ENCODE measurements around the gene OSBPL10. TPM values are rescaled to one million over a fixed set of nuclear protein-coding genes. Genes with fewer than 3 reads are reported as not detected.

Gene OSBPL10
- total RNA-seq, 1 donor = 29.0 TPM

GRCh38 chr3:31762888-31763351 lies 218.1 kb downstream of the OSBPL10 start:
- no peaks in the 10 kb centered on the region for H4K20me1 ChIP-seq (ENCODE audit: insufficient read depth, low read length)
- no peaks in the 10 kb centered on the region for H3K27me3 ChIP-seq (ENCODE audit: insufficient read depth, low read length)
- H3K9me3 ChIP-seq (ENCODE audit: low read depth, low read length) = no peaks in the 10 kb centered on the region
- H3K4me3 ChIP-seq (ENCODE audit: insufficient read depth, low read length) = no peak overlapping the region
- H3K4me2 ChIP-seq (ENCODE audit: insufficient read depth, low read length) = no peak overlapping the region
- no peak for TF ChIP-seq CTCF (IDR thresholded peaks at IDR 0.05; ENCODE audit: extremely low read depth, low read depth, low read length)
- no peaks in the 10 kb centered on the region for H3K4me1 ChIP-seq (ENCODE audit: insufficient read depth, low read length)
- no peaks in the 10 kb centered on the region for H3K79me2 ChIP-seq (ENCODE audit: insufficient read depth, low read length)
- no peak for DNase-seq (ENCODE audit: insufficient read length, low spot score, missing footprints)
- no peak overlapping the region for H2AFZ ChIP-seq (ENCODE audit: low read length)
- H3K36me3 ChIP-seq (ENCODE audit: insufficient read depth, low read length) = no peaks in the 10 kb centered on the region
- H3K27ac ChIP-seq (ENCODE audit: low read depth, low read length) = no peak overlapping the region

GRCh38 chr3:31762097-31762764 lies 218.8 kb downstream of the OSBPL10 start:
- H4K20me1 ChIP-seq (ENCODE audit: insufficient read depth, low read length) = no peaks in the 10 kb centered on the region
- TF ChIP-seq CTCF (IDR thresholded peaks at IDR 0.05; ENCODE audit: extremely low read depth, low read depth, low read length) = no peak
- no peak overlapping the region for H3K4me3 ChIP-seq (ENCODE audit: insufficient read depth, low read length)
- H3K27ac ChIP-seq (ENCODE audit: low read depth, low read length) = no peak overlapping the region
- H3K36me3 ChIP-seq (ENCODE audit: insufficient read depth, low read length) = no peaks in the 10 kb centered on the region
- DNase-seq (ENCODE audit: insufficient read length, low spot score, missing footprints) = no peak
- H3K4me2 ChIP-seq (ENCODE audit: insufficient read depth, low read length) = no peak overlapping the region
- H3K4me1 ChIP-seq (ENCODE audit: insufficient read depth, low read length) = no peaks in the 10 kb centered on the region
- H2AFZ ChIP-seq (ENCODE audit: low read length) = no peak overlapping the region
- no peaks in the 10 kb centered on the region for H3K79me2 ChIP-seq (ENCODE audit: insufficient read depth, low read length)
- no peaks in the 10 kb centered on the region for H3K9me3 ChIP-seq (ENCODE audit: low read depth, low read length)
- no peaks in the 10 kb centered on the region for H3K27me3 ChIP-seq (ENCODE audit: insufficient read depth, low read length)

- no peak for TF ChIP-seq CTCF (IDR thresholded peaks at IDR 0.05; ENCODE audit: extremely low read depth, low read depth, low read length)
- H3K4me2 ChIP-seq (ENCODE audit: insufficient read depth, low read length) = no peak overlapping the region
These were observed 220.4 kb downstream of the OSBPL10 start for GRCh38 chr3:31760654-31761053.

GRCh38 chr3:31758322-31758965 lies 222.6 kb downstream of the OSBPL10 start:
- DNase-seq (ENCODE audit: insufficient read length, low spot score, missing footprints) = no peak
- Histone ChIP-seq H3K4me2 (ENCODE audit: insufficient read depth, low read length) (no peak overlapping the region), H3K27me3 (ENCODE audit: insufficient read depth, low read length) (no peaks in the 10 kb centered on the region), H3K27ac (ENCODE audit: low read depth, low read length) (no peak overlapping the region), H3K4me3 (ENCODE audit: insufficient read depth, low read length) (no peak overlapping the region), H2AFZ (ENCODE audit: low read length) (no peak overlapping the region), H4K20me1 (ENCODE audit: insufficient read depth, low read length) (no peaks in the 10 kb centered on the region), H3K79me2 (ENCODE audit: insufficient read depth, low read length) (no peaks in the 10 kb centered on the region), H3K9me3 (ENCODE audit: low read depth, low read length) (no peaks in the 10 kb centered on the region), H3K4me1 (ENCODE audit: insufficient read depth, low read length) (no peaks in the 10 kb centered on the region), H3K36me3 (ENCODE audit: insufficient read depth, low read length) (no peaks in the 10 kb centered on the region)
- TF ChIP-seq CTCF (IDR thresholded peaks at IDR 0.05; ENCODE audit: extremely low read depth, low read depth, low read length) = no peak

More at GRCh38 chr3:31760654-31761053, 220.4 kb downstream of the OSBPL10 start:
- no peaks in the 10 kb centered on the region for H3K9me3 ChIP-seq (ENCODE audit: low read depth, low read length)
- H3K79me2 ChIP-seq (ENCODE audit: insufficient read depth, low read length) = no peaks in the 10 kb centered on the region
- H3K4me1 ChIP-seq (ENCODE audit: insufficient read depth, low read length) = no peaks in the 10 kb centered on the region
- no peaks in the 10 kb centered on the region for H3K27me3 ChIP-seq (ENCODE audit: insufficient read depth, low read length)
- no peak overlapping the region for H3K27ac ChIP-seq (ENCODE audit: low read depth, low read length)
- no peaks in the 10 kb centered on the region for H3K36me3 ChIP-seq (ENCODE audit: insufficient read depth, low read length)
- DNase-seq (ENCODE audit: insufficient read length, low spot score, missing footprints) = no peak
- no peaks in the 10 kb centered on the region for H4K20me1 ChIP-seq (ENCODE audit: insufficient read depth, low read length)
- no peak overlapping the region for H3K4me3 ChIP-seq (ENCODE audit: insufficient read depth, low read length)
- H2AFZ ChIP-seq (ENCODE audit: low read length) = no peak overlapping the region
